ENCODE measurements around the gene PCYOX1L.
"Not testable (repeated sequence)": the region's sequence is repeated elsewhere in the genome, so short reads cannot be mapped to it uniquely, and the experiment has no call there.

PCYOX1L gene

DNA sequence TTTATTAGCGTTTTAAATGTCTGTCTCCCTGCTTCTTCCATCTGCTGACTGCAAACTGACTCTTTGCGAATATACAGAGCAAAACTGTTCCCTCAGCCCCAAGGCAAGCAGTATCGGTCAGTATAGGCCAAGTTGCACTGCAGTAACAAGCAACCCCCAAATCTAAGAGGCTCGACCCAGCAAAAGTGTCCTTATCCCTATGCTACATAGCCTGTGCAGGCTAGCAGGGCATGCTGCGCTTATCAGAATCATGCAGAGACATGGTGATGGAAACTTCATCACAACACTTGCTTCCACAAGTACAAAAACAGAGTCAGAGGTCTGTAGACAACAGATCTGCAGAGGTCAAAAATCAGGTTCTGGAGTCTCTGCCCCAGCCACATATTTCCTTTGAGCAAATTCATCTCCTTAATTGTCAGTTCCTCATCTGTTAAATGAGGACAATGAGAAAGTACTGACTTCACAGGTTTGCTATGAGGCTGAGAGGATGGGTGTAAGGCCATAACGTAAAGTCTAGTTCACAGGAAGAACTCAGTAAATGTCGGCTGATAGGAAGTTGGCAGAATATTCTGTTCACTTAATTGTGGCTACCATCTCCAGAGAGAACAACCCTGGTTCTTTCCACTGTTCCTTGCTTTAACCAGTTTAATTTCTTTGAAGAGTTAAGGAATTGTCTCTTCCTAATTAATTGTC lies 30.8 kb downstream of the PCYOX1L start:
- DNase-seq: no peak

DNA sequence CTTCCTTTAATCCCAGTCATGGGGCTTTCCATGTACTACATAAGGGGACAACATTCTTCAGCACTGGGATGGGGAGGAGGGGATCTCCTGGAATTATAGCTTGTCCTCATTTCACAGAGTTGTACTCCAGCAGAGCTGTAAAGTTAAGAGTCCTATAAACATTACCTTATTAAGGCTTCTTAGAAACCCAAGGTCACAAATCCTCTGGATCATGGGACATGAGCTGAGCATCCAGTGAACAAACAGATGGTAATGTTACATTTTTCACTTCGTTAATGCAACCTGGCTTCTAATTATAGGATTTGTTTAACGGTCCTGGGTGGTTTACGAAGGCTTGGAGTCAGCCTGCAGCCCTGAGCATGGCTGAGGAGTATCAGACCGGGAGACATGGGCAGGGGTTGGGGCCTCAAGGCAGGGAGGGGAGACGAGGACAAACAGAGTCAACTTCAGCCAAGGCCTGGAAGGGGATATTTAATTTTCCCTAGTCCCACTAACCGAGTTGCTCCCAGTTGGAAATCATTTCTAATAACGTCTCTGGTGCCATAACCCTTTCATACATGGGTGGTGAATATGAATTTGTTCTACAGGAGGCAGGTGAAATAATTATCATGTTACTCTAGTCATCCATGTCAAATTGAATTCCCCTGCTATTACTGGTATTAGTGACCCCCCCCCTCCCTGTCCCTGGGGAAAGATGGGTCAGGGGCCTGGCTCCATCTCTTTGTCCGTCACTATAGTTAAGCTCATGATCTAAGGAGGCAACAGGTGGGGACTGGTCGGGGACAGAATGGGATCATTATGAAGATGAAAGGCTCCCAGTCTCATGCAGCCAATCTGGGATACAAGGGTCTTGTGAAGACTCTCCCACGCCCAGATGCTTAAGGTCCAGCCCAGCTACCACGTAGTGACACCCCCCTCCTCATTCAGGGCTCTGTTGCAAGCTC lies 32.0 kb downstream of the PCYOX1L start:
- no peak for DNase-seq

DNA sequence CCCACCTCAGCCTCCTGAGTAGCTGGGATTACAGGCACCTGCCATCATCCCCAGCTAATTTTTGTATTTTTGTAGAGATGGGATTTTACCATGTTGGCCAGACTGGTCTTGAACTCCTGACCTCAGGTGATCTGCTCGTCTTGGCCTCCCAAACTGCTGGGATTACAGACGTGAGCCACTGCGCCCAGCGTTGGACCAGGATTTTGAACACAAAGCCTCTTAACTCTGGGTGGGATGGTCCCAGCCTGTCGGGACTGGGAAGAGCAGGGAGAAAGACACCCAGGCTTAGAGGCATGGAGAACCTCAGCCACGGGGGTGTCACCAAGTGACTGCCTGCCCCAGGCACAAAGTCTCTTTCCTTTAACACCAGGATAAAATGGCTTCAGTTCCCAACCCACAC lies 33.2 kb downstream of the PCYOX1L start:
- DNase-seq: not testable (repeated sequence)

DNA sequence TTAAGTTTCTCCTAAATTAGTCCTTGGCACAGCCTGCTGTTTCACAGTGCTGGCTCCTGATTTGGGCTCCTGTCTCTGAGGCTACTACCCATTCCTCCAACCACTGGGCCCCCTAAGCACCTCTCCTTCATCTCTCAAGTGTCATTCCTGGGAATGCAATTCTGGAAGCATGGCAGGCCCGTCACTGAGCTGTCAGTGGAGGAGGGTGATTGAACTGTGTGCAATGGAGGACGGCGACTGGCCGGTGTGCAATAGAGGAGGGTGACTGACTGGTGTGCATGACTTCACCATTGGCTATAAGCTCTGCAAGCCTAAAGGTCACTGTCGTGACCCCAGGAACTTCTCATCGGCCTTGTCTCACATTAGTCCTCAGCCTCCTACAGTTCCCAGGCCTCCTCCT lies 33.7 kb downstream of the PCYOX1L start:
- no peak for DNase-seq

DNA sequence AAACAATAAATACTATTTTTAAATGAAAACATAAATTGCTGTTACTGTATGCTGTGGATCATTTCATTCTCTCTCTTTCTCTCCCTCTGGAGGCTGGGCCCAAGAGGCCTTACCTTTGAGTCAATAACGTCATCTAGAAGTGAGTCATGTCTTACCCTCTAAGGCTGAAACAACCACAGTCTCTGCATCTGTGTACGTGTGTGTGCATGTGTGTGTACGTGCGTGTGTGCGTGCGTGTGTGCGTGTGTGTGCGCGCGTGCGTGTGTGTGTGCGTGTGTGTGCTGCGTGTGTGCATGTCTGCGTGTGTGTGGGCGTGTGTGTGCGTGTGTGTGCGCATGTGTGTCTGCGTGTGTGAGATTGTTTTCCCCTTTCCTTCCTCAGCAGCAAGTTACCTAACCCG lies 34.9 kb downstream of the PCYOX1L start:
- no peak for DNase-seq

DNA sequence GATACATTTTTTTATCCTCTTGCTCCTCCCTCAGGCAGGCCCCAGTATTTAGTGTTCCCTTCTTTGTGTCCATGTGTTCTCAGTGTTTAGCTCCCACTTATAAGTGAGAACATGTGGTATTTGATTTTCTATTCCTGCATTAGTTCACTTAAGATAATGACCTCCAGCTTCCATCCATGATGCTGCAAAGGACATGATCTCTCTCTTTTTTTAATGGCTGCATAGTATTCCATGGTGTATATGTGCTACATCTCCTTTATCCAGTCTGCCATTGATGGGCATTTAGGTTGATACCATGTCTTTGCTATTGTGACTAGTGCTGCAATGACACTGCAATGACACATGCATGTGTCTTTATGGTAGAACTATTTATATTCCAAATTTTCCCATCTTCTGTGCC lies 37.1 kb downstream of the PCYOX1L start:
- not testable (repeated sequence) for DNase-seq

DNA sequence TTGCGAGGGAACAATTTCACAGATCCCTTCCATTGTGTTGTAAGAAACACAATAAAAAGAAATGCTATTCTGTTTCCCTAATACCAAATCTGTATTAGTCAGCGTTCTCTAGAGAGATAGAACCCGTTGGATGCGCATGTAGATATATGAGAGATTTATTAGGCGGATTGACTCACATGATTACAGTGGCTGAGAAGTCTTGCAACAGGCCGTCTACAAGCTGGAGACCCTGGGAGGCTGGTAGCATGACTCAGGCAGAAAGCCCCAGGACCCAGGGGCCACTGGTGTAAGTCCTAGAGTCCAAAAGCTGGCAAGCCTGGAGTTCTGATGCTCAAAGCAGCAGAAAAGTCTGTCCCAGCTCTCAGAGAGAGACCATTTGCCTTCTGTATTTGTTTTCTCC lies 39.7 kb downstream of the PCYOX1L start:
- DNase-seq: no peak

DNA sequence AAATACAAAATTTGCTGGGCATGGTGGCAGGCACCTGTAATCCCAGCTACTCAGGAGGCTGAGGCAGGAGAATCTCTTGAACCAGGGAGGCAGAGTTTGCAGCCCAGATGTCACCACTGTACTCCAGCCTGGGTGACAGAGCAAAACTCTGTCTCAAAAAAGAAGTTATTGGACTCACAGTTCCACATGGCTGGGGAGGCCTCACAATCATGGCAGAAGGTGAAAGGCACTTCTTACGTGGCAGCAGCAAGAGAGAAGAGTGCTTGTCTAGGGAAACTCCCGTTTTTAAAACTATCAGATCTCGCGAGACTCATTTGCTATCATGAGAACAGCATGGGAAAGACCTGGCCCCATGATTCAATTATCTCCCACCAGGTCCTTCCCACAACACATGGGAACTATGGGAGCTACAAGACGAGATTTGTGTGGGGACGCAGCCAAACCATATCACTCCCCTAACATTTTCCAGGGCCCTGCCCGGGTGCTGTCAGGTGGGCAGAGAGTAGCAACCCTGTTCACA lies 41.0 kb downstream of the PCYOX1L start:
- DNase-seq: not testable (repeated sequence)

DNA sequence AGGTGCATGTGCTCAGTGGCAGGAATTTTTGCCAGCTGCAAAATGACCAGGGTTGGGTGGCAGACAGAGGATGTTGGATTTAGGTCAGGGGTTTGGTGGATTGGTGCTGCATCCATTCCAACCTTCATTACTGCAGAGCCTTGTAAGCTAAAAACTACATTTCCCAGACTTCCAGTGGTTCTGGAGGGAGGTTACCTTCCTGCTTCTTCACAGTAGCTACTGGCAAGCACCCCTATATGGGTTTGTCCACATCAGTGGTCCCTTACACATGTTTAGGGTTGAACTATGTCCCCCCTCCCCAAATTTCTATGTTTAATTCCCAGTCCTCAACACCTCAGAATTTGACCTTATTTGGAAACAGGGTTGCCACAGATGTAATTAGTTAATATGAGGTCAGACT lies 41.9 kb downstream of the PCYOX1L start:
- DNase-seq: no peak

DNA sequence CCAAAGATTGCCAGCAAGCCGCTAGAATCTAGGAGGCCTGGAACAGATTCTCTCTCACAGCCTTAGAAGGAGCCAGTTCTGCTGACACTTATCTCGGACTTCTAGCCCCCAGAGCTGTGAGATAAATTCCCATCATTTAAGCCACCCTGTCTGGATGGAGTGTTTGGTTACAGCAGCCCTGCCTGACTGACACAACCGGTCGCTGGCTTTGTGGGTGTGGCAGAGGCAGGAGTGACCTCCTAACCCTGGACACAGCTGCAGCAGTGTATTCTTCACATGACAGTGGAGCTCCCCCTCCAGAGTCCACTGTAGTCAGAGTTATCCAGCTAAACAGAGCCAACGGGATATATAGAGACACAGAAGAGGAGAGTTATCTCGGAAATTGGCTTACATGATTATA lies 42.5 kb downstream of the PCYOX1L start:
- DNase-seq: no peak

DNA sequence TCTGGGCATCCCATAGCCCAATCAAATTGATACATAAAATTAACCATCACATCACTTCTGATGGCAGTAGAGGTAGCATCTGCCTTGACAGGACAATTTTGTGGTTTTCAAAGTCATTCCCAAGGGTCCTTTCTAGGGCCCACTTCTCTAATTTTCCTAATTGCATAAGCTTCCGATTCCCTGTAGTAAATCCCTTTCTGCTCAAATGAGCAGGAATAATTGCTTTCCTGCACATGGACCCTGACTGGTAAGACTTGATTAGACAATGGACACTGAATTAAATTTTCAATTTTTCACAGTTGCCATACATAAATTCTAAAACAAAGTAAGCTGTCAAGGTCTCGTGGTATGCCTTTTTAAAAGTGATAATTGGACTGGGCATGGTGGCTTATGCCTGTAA lies 43.2 kb downstream of the PCYOX1L start:
- DNase-seq: no peak

DNA sequence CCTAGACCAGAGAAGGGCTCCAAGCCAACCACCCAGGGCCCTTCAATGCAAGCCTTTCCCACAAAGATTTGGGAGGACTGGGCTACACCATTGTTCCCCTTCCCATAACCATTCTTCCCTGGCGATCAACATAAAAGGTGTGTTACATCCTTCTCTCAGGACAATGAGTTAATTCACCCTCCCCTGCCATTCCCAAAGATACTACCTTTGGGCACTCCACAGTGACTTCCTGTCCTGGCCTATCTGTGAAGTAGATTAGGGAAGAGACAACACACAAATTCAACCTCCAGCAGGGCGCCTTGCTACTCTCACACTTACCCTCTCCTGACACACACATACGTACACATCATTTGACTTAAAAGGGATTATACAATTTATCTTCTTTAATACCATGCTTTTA lies 44.4 kb downstream of the PCYOX1L start:
- no peak for DNase-seq

DNA sequence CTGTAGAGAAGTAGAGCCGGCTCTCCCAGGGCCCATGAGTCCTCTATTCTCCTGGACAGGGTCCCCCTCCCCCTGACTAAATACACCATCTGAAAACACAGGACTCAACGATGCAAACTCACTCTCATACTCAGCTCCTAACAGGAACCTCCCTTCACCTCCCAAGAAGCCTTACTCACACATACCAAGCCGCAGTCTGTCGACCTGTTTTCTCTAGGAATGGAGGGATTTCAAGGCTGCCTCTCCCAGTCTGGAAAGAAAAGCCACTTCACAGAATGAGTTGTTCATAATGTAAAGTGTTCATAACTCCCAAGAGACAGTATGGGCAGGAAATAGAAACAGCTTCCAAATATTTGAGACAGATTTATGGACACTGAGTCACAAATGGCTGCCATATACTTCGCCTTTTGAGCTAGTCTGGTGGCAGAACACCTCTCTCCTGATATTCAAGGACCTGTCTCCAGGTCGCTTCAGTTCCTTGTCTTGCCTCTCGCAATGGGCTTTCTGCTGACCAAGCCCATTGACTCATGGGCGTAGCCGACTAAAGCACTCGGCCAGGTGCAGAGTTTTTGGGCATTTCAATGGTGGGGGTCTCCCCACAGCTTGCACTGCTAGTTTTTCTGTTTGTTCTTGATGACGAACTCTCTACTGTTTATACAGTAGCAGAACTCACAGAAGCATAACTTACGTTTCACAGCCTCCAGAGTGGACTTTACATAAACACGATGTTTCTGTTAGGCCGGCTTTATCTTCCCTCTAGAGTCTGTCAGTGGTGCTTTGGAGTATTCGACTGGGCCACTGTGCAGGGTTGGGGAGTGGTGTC lies 46.3 kb downstream of the PCYOX1L start:
- DNase-seq: no peak

DNA sequence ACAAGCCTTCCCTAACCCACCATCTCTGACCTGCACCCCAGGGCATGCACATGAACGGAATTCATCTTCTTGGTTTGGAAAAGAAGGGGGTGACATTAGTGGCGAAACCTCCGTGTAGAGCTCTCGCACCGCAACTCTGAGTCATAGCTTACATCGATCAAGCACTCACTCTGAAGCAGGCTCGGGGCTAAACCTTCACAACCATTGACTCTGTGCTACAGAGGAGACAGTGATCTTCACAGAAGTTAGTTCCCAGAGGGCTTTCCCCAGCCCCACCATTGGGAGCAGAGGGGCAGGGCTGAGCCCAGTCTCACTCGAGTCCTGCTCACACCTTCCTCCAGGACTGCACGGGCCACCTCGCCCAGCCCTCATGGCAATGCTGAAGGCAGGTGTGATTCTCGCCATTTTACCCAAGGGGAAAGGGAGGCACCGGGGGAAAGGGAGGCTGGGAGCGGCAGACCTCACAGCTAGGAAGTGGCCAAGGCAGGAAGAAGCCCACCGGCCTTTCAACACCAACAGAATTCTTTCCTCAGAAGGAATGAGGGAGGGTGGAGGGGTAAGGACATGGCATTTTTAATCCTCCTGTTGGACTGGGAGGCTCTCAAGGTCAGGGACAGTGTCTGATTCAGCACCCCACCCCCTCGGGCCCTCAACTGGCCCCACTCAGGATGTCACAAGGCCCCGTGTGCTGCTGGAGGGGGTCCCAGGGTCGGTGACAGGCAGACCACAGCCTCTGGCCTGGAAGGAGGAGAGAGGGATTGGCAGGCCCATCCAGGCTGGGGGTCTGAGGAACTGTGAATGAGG lies 47.1 kb downstream of the PCYOX1L start:
- no peak for DNase-seq

DNA sequence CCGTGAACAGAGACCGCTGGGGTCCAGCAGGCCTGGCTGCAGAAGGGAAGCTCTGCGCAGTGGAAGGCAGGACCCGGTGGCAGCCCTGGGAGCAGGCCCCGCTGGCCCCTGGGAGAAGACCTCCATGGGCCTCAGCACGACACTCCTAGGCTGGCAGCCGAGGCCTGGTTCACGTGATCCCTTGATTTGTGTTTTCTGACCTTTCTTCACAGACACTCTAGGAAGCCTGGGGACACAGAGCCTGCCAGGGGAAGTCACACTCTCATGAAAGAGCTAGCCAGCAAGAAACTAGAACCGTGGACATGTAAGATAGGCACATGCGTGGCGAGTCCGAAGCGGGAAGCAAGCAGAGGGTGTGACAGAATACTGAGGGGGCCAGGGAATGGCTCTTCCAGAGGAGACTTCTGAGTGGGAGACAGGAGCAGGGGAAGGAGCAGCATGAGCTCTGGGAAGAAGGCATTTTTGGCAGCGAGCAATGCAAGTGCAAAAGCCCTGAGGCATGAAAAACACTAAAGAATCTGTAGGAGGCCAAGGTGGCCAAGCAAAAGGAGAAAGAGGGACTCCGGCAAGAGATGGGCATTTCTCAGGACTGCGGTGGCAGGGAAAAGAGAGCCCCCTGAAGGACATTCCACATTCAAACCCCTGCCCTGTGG lies 47.8 kb downstream of the PCYOX1L start:
- no peak for DNase-seq

DNA sequence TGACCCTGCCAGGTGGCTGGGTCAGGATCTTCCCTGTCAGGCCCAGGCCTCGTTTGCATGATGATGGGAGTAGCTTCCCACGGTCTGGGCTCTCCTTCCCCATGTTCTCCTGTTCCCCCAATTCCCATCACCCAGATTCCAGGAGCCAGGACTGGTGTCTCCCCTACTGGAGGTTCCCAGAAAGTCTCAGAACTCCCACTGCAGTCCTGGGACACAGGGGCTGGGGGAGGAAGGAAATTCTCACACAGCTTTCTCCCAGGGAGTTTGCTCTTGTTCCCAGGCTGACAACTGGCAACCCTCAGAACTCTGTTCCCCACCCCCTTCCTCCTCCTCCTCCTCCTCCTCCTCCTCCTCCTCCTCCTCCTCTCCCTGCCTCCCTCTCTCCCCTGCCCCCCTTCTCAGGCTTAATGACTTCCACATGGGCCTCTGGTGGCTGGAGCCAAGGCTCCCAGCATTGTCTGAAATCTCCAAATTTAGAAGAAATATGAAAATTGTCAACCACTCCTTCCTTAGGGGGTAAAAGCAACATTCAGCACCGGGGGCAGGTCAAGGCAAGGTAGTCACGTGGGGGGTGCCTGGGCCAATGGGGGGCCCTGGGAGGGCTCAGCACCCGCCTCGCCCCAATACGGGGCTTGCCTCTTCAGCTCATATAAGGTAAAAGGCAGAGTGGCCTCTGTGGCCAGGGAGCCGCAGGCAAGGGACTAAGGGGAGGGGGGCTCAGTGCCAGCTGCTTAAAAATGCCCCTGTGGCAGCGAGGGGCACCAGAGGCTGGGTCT lies 48.5 kb downstream of the PCYOX1L start:
- DNase-seq: no peak

DNA sequence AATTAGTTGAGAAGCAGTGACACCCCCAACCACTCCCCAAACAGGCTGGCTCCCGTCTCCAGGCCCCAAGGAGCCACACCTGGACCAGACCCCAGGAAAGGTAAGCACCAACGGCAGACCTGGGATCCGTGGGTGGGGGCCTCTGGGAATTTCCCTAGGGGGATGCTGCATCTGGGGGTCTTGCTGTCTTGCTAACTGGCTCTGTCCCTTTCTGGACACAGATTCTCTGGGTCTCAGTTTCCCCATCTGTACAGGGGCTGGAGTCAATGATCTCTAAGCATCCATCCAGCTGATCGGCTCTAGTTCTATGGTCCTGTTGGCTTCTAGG lies 49.1 kb downstream of the PCYOX1L start:
- DNase-seq: no peak

DNA sequence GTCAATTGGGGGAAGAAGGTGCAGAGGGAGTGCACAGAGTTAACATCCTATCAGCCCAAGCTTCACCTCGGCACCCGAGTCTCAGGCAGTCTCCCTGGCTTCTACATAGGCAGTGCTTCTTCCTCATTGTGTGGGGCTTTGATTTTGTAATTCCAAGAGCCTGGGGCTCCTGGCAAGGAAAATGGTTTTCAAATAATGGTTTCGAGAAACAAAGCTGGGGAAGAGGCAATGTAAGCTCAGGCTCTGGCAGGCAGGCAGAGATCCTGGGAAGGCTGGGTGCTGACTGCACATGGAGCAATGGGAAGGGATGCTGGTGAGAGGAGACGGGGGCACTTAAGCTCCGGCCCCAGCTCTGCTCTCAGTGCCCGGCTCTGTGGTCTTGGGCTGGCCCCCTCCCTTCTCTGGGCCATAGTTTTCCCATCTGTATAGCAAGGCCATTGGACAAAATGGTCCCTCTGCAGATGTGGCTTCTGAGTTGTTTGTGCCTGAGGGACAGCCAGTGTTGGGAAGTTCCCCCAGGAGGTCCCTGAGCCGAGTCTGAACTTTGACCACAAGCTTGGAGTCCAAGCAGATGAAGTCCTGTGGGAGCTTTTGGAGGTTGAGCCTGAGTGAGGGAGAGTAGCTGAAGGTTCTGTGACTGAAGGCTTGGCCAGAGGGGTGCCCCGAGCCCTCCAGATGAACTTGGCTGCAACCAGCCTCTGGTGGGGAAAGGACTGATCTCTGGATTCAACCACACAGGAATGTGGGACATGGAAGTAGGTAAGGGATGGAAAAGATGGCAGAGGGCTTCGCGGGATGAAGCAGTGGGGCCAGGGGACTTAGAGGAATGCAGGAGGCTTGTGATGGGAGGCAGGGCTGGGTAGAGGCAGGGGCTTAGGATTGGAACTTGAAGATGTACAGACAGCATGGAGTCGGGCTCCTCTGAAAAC lies 49.7 kb downstream of the PCYOX1L start:
- no peak for DNase-seq

DNA sequence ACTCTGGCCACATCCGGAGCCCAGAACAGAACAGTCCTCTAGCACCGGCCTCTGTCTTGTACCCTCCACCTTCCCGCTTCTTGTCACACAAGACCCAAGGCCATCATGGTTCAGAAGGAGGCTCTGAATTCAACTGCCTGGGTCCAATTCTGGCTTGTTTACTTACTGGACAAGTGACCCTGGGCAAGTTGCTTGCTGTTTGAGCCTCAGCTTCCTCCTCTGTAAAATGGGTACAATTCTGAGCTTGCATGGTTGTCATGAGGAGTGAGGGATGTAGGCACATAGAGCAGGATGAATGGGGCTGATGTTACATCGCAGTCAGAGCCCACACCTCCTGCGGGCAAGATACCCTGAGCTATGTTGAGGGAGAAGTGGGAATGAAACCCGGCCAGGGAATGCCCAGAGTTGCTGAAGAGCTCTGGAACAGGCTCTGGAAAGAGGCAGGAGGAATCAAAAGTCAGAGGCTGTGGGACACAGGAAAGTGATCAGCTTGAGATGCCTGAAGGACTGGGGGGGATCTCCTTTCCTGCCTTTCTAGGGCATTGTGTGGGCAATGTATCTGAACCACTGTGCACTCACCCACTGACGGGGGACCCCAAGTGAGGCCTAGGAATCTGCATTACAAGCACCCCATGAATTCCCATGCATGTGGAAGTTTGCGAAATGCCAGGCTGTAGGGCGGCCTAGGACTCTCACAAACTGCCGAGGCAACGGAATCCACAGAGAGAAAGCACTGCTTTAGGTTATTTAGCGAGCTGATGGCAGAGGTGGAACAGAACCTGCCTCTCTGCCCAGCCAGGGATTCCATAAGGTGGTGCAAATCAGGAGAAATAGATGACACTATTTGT lies 50.6 kb downstream of the PCYOX1L start:
- DNase-seq: no peak
